T-helper 2 cell (primary cell): ENCODE results near the gene MC5R.
"Not testable (repeated sequence)": the region's sequence is repeated elsewhere in the genome, so short reads cannot be mapped to it uniquely, and the experiment has no call there.

Experiments
- DNase-seq, 5 experiments: peaks; one replicate each; pipeline versions ENCODE4 v3.0.0 to v3.0.0-alpha.2; 2012 to 2022

The MC5R gene

DNA sequence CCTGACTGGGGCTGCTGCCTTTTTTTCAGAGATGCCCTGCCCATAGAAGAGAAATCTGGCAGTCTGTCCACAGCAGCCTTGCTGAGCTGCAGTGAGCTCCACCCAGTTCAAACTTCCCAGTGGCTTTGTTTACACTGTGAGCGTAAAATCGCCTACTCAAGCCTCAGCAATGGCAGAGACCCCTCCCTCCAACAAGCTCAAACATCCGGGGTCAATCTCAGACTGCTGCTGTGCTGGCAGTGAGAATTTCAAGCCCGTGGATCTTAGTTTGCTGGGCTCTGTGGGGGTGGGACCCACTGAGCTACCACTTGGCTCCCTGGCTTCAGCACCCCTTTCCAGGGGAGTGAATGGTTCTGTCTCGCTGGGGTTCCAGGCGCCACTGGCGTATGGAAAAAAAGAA lies 38.9 kb downstream of the MC5R start:
- DNase-seq, result not testable (repeated sequence)

DNA sequence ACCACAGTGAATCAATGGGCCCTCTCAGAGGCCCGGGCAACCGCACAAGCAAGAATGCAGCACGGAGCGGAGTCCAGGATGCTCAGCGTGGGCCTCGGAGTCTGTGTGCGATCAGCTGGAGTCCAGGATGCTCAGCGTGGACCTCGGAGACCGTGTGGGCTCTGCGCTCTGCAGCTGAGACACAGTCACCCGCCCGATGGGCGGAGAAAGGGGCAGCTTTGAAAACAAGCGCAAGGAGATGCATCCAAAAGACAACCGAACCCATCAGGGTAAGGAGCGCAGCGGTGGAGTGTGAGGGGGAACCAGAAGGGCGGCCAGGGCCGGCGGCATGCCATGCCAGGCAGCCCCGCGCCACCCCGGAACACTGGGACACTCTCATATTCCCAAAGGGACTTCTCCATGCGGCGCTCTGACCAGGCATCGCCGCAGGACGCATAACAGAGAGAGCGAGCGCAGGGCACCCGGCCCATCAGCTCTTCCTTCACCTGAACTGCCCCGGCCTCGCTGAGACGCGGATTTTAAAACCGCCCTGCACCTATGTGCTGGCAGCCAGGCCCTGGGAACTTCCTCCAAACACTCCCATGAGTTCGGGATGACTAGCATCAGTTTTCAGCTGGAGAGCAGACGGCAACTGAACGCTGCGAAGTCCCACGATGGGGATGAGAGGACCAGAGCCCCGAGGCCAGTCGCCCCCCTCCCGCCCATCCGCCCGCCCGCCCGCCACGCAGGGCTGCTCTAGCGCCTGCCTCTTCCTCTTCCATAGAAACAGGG lies 44.7 kb downstream of the MC5R start:
- no peak for DNase-seq

GRCh38 chr18:13871701-13872100 lies 47.8 kb downstream of the MC5R start:
- no peak for DNase-seq

GRCh38 chr18:13872373-13872772 lies 48.4 kb downstream of the MC5R start:
- no peak for DNase-seq

- no peak for DNase-seq
Measured at GRCh38 chr18:13872932-13873331, 49.0 kb downstream of the MC5R start.

DNA sequence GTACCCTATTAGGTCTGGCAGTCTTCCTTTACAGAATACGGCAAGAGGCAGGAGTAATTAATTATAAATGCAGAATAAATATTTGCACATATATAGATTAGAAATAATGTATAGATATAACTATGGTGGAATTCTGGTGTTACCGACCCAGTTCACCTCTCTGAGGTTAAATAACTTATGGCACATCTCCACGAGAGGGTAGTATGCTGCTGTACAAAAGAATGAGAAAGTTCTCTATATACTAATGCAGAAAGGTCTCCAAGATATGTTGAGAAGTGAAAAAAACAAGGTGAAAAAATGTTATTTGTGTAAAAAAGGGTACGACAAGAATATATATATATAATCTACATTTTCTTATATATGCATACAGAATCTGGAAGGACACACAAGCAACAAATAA lies 50.6 kb downstream of the MC5R start:
- DNase-seq, result no peak
